Smooth muscle cell (in vitro differentiated cells): Measurements from ENCODE around the gene FNDC3A. TPM values are rescaled to one million over a fixed set of nuclear protein-coding genes. Genes with fewer than 3 reads are reported as not detected.

Experiments used
- DNase-seq: peaks from one replicate; lab custom pipeline; 2025; ENCODE audit not compliant: unreplicated experiment; lab: John Stamatoyannopoulos, UW
- H2AFZ ChIP-seq: fragments of 200-600 bp; sonication (generic); 2 replicates; pipeline ENCODE4 v1.6.0; 2016; ENCODE audit warnings: antibody characterized with exemption, low read depth, mild to moderate bottlenecking
- H3F3A ChIP-seq: fragments of 200-600 bp; sonication (generic); 2 replicates; pipeline ENCODE4 v1.6.0; 2017; ENCODE audit warnings: antibody characterized with exemption, low read depth
- H3K27ac ChIP-seq: fragments of 200-600 bp; sonication (generic); 2 replicates; pipeline ENCODE4 v1.5.1; 2016; ENCODE audit warnings: low read depth, mild to moderate bottlenecking
- H3K27me3 ChIP-seq: fragments of 200-600 bp; sonication (generic); 2 replicates; pipeline ENCODE4 v1.6.1; 2016; ENCODE audit warnings: low read depth, mild to moderate bottlenecking
- H3K36me3 ChIP-seq: fragments of 200-600 bp; sonication (generic); 2 replicates; pipeline ENCODE4 v1.5.1; 2016; ENCODE audit warnings: low read depth
- H3K4me1 ChIP-seq: fragments of 200-600 bp; sonication (generic); 2 replicates; pipeline ENCODE4 v1.5.1; 2016; ENCODE audit warnings: low read depth
- H3K4me2 ChIP-seq: fragments of 200-600 bp; sonication (generic); 2 replicates; pipeline ENCODE4 v1.6.0; 2016; ENCODE audit warnings: mild to moderate bottlenecking
- H3K4me3 ChIP-seq: fragments of 200-600 bp; sonication (generic); 2 replicates; pipeline ENCODE4 v1.5.1; 2016; ENCODE audit warnings: mild to moderate bottlenecking
- H3K79me2 ChIP-seq: fragments of 200-600 bp; sonication (generic); 2 replicates; pipeline ENCODE4 v1.6.0; 2016; ENCODE audit warnings: low read depth, mild to moderate bottlenecking
- H3K9ac ChIP-seq: fragments of 200-600 bp; sonication (generic); 2 replicates; pipeline ENCODE4 v1.6.0; 2016; ENCODE audit warnings: low read depth
- H3K9me3 ChIP-seq: fragments of 200-600 bp; sonication (generic); replicated peaks from 2 replicates; pipeline ENCODE4 v1.5.1; 2016; ENCODE audit warnings: low read depth
- H4K20me1 ChIP-seq: fragments of 200-600 bp; sonication (generic); 2 replicates; pipeline ENCODE4 v1.6.0; 2016; ENCODE audit warnings: low read depth
- WGBS: methylation state at CpG from one replicate; pipeline ENCODE4 v1.1.7; 2016; ENCODE audit warnings: low lambda C conversion rate; 5-methylcytosine and 5-hydroxymethylcytosine counted together
- polyA plus RNA-seq: library from polyadenylated mRNA; unstranded; fragments of >200 nt; fragmentation: Nextera tagmentation; extraction: Ambion mirVana; gene quantifications from 2 replicates; pipeline ENCODE4 v1.2.1, GENCODE V29; 2016
- total RNA-seq: library from RNA; depleted of rRNA; stranded (reverse); fragments of >200 nt; gene quantifications from 2 replicates; pipeline ENCODE4 v1.2.3, GENCODE V29; 2014
- TF ChIP-seq, protein P1 (sequence below): fragments of 200-600 bp; sonication (generic); IDR thresholded peaks from 2 replicates; pipeline ENCODE4 v1.5.1; 2017; ENCODE audit warnings: borderline replicate concordance, mild to moderate bottlenecking, antibody characterized with exemption; ENCODE audit not compliant: insufficient read depth, poor library complexity, severe bottlenecking

Gene FNDC3A
- total and polyA plus RNA-seq, 2 experiments from 2014 or later = 22.0 to 104 TPM

DNA sequence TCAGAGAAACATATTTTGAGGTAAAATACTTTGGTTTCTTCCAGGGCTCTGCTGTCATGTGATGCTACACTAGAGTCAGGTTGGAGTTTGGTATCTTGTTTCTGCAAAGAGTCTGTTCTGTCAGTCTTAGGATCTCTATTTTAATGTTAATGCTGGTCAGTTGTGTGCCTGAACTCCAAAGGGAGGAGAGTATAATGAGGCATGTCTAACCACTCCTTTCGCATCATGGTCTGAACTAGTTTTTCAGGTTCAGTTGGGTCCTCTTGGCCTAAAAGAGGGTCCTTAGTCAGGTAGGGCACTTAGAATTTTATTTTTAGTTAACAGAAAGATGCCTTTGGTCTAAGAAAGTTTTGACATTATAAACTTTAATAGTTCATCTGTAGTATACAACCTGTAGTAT, 78.2 kb downstream of the FNDC3A start:
- no peak for DNase-seq
- 95% methylated on average over 1 of the region's 1 CpG for WGBS
- no peaks in the 10 kb centered on the region for H3K9me3 ChIP-seq
- H3K27me3 ChIP-seq = no peaks in the 10 kb centered on the region
- H3K4me2 ChIP-seq = no peak overlapping the region
- H3F3A ChIP-seq = no peaks in the 10 kb centered on the region
- H3K4me1 ChIP-seq = no peaks in the 10 kb centered on the region
- H3K36me3 ChIP-seq = no peaks in the 10 kb centered on the region
- peaks cover 25% of the 10 kb centered on the region for H3K79me2 ChIP-seq
- no peak overlapping the region for H3K4me3 ChIP-seq
- TF ChIP-seq, protein P1, sequence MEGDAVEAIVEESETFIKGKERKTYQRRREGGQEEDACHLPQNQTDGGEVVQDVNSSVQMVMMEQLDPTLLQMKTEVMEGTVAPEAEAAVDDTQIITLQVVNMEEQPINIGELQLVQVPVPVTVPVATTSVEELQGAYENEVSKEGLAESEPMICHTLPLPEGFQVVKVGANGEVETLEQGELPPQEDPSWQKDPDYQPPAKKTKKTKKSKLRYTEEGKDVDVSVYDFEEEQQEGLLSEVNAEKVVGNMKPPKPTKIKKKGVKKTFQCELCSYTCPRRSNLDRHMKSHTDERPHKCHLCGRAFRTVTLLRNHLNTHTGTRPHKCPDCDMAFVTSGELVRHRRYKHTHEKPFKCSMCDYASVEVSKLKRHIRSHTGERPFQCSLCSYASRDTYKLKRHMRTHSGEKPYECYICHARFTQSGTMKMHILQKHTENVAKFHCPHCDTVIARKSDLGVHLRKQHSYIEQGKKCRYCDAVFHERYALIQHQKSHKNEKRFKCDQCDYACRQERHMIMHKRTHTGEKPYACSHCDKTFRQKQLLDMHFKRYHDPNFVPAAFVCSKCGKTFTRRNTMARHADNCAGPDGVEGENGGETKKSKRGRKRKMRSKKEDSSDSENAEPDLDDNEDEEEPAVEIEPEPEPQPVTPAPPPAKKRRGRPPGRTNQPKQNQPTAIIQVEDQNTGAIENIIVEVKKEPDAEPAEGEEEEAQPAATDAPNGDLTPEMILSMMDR = no peak
- H2AFZ ChIP-seq = no peak overlapping the region
- no peak overlapping the region for H3K27ac ChIP-seq
- H4K20me1 ChIP-seq = no peaks in the 10 kb centered on the region
- no peak overlapping the region for H3K9ac ChIP-seq

GRCh38 chr13:49055021-49055420, 79.3 kb downstream of the FNDC3A start:
- Histone ChIP-seq H3K27me3 (no peaks in the 10 kb centered on the region), H3K27ac (no peak overlapping the region), H3K79me2 (peaks cover 19% of the 10 kb centered on the region), H3K4me1 (no peaks in the 10 kb centered on the region), H3K36me3 (no peaks in the 10 kb centered on the region), H3K4me2 (no peak overlapping the region), H3F3A (no peaks in the 10 kb centered on the region), H2AFZ (no peak overlapping the region), H3K4me3 (no peak overlapping the region), H4K20me1 (no peaks in the 10 kb centered on the region), H3K9me3 (no peaks in the 10 kb centered on the region), H3K9ac (no peak overlapping the region)
- TF ChIP-seq, protein P1 = no peak
- 99% methylated on average over 4 of the region's 4 CpGs for WGBS
- no peak for DNase-seq

GRCh38 chr13:49057176-49057575, 81.5 kb downstream of the FNDC3A start:
- Histone ChIP-seq H3K4me2 (no peak overlapping the region), H3K79me2 (peaks cover 8% of the 10 kb centered on the region), H3K9me3 (no peaks in the 10 kb centered on the region), H3K36me3 (no peaks in the 10 kb centered on the region), H3K27ac (no peak overlapping the region), H3K4me1 (no peaks in the 10 kb centered on the region), H3F3A (no peaks in the 10 kb centered on the region), H3K27me3 (no peaks in the 10 kb centered on the region), H3K9ac (no peak overlapping the region), H2AFZ (no peak overlapping the region), H3K4me3 (no peak overlapping the region), H4K20me1 (no peaks in the 10 kb centered on the region)
- no peak for DNase-seq
- 90% methylated on average over 3 of the region's 3 CpGs for WGBS
- TF ChIP-seq, protein P1 = no peak

DNA sequence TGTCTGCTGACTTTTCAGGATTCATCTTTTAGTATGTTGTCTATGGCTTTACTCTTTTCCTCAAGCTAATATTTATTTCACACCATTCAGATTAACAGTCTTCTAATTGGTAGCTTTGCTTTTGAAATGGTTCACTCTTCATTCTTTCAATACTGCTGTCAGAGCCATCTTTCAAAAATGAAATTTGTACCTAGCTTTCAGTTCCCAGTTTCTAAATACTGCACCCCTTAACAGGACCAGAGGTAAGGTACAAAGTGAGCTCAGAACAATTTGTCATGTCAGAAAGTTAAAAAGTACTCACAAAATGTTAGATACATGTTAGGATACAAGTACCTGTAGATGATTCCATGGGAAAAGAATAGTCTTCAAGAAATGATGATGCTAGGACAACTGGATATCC, 83.0 kb downstream of the FNDC3A start:
- H3K9me3 ChIP-seq = no peaks in the 10 kb centered on the region
- H4K20me1 ChIP-seq = no peaks in the 10 kb centered on the region
- H2AFZ ChIP-seq = no peak overlapping the region
- H3K4me1 ChIP-seq = no peaks in the 10 kb centered on the region
- no peak overlapping the region for H3K9ac ChIP-seq
- no peak overlapping the region for H3K4me2 ChIP-seq
- no peaks in the 10 kb centered on the region for H3K36me3 ChIP-seq
- H3K4me3 ChIP-seq = no peak overlapping the region
- H3K27ac ChIP-seq = no peak overlapping the region
- DNase-seq = no peak
- TF ChIP-seq, protein P1 = no peak
- no peaks in the 10 kb centered on the region for H3K27me3 ChIP-seq
- peaks cover 8% of the 10 kb centered on the region for H3K79me2 ChIP-seq
- no peaks in the 10 kb centered on the region for H3F3A ChIP-seq
